ENCODE results near the gene SEMA6A. TPM values are rescaled to one million over a fixed set of nuclear protein-coding genes. Genes with fewer than 3 reads are reported as not detected.

The SEMA6A gene
- total and polyA plus RNA-seq, 10 of the 15 experiments (the other 5 are each of a cell fraction or from before 2014, with no cell fraction given), result 0.16 to 10.2 (median 1.1) TPM

DNA sequence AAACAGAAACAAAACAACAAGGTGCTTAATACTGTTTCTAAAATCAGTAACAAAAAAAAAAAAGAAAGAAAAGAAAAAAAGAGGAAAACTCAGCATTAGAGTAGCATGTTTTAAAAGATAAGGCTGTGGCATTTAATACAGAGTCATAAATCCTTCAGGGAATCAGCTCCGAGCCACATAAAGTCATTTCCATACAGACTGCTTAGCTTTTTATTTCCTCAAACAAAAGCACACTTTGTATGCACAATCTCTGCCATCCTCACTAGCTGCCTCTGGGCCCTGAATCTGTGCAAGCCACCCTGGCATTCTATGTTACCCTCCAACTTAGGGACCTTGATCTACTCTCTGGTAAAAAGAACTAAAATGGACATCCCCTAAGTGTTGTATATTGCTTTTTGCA, 87.6 kb downstream of the SEMA6A start (continued):
- TF ChIP-seq, protein P1, sequence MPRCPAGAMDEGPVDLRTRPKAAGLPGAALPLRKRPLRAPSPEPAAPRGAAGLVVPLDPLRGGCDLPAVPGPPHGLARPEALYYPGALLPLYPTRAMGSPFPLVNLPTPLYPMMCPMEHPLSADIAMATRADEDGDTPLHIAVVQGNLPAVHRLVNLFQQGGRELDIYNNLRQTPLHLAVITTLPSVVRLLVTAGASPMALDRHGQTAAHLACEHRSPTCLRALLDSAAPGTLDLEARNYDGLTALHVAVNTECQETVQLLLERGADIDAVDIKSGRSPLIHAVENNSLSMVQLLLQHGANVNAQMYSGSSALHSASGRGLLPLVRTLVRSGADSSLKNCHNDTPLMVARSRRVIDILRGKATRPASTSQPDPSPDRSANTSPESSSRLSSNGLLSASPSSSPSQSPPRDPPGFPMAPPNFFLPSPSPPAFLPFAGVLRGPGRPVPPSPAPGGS (IDR thresholded peaks at IDR 0.05; ENCODE audit: borderline replicate concordance, insufficient read depth, low read depth, low read length, poor library complexity, severe bottlenecking), result no peak
- TF ChIP-seq MTA3 (IDR thresholded peaks at IDR 0.05; ENCODE audit: borderline replicate concordance, low read length) (no peak), DPF2 (IDR thresholded peaks at IDR 0.05) (no peak), HDAC2 (IDR thresholded peaks at IDR 0.05) (no peak), EZH2 (IDR thresholded peaks at IDR 0.05; ENCODE audit: borderline replicate concordance, control insufficient read depth, low read depth, low read length) (no peak), CBX5 (IDR thresholded peaks at IDR 0.05; ENCODE audit: low read depth) (no peak), IKZF1 (conservative IDR thresholded peaks at IDR 0.05) (no peak), ZNF24 (IDR thresholded peaks at IDR 0.05) (no peak), REST (IDR thresholded peaks at IDR 0.05; ENCODE audit: low read depth, low read length) (no peak)
